Measurements from ENCODE around the gene SOAT2.
"Not testable (repeated sequence)": the region's sequence is repeated elsewhere in the genome, so short reads cannot be mapped to it uniquely, and the experiment has no call there.

SOAT2 gene

DNA sequence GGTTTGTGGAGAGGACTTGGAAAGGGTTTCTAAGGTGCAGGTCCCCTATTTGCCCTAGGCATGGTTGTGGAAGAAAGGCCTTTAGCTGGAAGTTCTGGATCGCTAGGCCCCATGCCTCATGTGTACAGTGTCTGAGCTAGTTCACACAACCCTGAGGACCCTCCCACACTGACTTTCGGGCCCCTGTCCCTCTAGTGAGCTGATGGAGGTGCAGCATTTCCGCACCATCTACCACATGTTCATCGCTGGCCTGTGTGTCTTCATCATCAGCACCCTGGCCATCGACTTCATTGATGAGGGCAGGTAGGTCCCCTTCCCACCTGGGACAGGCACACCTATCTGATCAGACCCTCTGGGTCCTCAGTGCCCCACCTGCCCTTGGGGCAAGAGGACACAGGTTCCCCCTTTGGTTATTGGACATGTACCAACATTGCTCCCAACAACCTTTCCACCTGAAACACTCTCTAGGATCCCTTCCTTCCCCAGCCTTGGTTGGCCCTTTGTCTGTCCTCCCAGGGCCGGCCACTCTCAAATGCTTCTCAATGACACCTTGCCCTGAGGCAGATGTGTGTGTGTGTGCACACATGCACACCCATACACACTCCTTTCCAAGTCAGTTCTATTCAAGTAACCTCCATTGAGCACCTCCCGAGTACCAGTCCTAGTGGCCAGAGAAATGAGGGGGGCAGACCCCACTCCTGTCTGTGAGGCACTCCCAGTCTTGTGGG lies 2.6 kb downstream of the SOAT2 start:
- no peak for DNase-seq (ENCODE audit: low spot score)

DNA sequence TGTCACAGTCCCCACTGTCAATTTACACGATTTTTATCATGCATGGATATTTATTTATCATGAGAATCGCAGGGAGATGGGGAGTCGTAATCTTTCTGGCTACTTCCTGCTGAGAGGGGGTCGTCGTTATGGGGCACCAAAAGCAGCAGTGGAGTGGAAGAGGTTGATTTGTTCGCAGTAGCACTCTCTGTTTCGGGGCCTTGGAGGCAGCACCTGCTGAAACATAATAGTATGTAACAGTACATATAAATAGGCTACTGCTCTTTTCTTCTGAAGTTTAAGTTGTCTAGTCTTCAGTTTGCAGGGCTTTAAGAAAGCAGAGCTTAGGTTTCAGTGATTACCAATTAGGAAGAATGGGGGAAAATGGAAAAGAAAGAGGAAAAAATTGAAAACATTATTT lies 3.8 kb downstream of the SOAT2 start:
- DNase-seq (ENCODE audit: low spot score) = no peak

DNA sequence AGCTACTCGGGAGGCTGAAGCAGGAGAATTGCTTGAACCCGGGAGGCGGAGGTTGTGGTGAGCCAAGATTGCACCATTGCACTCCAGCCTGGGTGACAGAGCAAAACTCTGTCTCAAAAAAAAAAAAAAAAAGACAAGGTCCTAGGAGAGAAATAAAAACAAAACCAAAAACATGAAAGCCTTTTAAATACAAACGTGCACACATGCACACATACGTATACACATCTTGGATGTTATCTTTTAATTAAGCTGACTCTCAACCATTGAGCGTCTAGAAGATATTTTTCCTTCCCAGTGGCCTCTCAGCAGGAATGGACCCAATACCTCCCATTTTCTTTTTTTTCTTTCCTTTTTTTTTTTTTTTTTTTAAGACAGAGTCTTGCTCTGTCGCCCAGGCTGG lies 9.1 kb downstream of the SOAT2 start:
- not testable (repeated sequence) for DNase-seq (ENCODE audit: low spot score)

DNA sequence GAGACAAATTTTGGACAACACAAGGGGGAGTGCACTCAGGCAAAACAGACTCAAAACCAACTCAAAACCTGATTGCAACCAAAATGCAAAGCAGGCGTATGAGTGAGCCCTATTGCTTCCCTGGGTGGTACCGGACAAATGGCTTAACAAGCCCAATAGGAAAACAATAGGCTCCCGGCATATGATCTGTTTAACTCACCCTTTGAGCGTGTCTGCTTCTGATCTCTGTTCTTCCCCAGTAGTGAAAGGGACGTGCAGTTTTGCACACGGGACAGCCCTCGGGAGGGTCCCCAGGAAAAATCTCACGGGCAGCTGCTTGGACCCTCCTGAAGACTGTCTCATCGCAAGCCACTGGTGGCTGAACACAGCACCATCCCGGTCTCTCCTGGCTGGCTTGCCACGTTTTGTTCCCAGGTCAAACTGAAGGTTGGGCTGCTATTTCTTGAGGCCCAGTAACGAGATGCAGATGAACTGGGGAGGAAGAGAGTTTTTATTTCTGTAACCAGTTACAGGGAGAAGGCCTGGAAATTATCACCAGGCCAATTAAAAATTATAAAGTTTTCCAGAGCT lies 9.9 kb downstream of the SOAT2 start:
- DNase-seq (ENCODE audit: low spot score) = no peak

DNA sequence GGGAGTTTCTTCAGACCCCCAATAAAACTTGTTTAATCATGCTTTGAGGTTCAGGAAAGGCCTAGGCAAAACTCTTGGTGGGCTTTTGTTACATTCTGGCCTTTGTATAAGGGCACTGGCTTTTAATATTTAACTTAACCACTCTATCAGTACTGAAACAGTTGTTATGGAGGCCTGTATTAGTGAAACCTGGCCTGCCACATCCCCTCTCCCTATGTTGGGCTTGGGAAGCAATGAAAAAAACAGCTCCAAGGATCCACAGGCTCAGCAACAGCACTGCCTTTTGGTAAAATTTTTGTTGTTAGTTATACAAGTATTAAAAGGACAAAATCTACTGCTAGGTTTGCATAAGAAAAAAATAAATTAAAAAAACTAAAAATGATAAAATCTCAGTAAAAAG lies 10.7 kb downstream of the SOAT2 start:
- DNase-seq (ENCODE audit: low spot score) = no peak

DNA sequence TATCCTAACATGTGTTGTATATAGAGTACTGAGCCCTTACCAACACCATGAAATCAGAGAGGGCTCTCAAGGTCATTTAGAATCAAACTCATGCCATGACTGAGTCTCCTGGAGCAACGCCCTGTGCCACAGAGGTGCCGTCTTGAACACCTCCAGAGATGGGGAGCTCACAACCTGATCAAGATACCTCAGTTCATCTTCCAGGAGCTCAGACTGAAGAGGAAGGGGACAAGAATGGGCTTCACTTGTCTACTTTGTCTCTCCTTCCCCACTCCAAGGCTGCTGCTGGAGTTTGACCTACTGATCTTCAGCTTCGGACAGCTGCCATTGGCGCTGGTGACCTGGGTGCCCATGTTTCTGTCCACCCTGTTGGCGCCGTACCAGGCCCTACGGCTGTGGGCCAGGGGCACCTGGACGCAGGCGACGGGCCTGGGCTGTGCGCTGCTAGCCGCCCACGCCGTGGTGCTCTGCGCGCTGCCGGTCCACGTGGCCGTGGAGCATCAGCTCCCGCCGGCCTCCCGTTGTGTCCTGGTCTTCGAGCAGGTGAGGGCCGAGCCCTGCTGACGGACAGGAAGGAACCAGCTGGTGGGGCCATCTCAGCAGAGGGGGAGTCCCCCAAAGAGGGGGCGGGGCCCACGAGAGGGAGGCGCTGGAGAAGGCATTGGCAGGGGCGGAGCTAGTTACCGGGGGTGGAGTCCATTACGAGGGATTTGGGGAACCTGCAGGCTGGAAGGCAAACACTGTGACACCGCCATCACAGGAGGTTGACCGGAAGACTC lies 12.0 kb downstream of the SOAT2 start:
- DNase-seq (ENCODE audit: low spot score) = no peak

DNA sequence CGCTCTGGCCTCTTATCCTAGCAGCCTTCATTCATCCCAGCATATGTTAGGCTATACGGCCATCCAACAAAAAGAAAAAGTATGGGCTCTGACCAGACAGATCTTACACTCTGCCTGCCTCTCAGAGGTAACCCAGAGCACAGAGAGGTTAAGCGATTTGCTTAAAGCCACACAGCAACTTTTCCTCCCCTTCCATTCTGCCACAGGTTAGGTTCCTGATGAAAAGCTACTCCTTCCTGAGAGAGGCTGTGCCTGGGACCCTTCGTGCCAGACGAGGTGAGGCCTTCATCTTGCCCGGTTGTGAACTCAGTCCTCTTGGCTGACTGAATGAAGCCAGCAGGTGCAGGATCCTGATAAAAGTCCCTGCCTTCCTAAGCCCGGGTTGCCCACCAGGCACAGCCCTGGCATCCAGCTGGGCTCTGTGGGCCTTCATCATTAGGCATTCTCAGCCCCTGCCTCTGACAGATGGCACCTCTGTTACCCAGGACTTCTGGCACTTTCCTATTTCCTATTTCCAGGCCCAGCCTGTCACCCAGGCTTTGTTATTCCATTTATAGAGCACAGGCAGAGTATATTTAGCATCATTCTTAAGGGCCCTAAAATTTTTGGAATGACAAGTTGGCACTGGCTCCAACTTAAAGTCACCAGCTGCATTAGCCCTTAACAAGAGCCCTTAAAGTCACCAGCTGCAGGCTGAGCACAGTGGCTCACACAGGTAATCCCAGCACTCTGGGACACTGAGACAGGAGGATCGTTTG lies 12.8 kb downstream of the SOAT2 start:
- DNase-seq (ENCODE audit: low spot score) = no peak

DNA sequence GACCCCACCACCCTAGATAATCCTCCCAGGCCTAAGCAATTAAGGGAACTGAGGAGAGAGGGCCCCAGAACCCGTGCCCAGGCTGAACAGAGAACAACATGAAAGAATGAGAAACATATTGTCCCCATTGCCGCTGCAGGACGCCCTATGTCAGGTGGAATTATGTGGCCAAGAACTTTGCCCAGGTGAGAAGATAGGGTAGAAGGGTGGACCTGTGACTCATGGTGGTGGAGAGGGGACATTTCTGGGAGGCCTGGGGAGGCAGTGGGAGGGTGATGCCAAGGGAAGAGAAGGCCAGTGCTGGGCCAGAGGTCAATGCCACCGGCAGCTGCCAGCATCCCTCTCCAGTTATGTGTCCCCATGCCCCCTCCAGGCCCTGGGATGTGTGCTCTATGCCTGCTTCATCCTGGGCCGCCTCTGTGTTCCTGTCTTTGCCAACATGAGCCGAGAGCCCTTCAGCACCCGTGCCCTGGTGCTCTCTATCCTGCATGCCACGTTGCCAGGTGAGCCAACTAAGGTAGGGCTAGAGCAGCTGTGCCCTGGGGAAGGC lies 15.5 kb downstream of the SOAT2 start:
- DNase-seq (ENCODE audit: low spot score) = no peak

DNA sequence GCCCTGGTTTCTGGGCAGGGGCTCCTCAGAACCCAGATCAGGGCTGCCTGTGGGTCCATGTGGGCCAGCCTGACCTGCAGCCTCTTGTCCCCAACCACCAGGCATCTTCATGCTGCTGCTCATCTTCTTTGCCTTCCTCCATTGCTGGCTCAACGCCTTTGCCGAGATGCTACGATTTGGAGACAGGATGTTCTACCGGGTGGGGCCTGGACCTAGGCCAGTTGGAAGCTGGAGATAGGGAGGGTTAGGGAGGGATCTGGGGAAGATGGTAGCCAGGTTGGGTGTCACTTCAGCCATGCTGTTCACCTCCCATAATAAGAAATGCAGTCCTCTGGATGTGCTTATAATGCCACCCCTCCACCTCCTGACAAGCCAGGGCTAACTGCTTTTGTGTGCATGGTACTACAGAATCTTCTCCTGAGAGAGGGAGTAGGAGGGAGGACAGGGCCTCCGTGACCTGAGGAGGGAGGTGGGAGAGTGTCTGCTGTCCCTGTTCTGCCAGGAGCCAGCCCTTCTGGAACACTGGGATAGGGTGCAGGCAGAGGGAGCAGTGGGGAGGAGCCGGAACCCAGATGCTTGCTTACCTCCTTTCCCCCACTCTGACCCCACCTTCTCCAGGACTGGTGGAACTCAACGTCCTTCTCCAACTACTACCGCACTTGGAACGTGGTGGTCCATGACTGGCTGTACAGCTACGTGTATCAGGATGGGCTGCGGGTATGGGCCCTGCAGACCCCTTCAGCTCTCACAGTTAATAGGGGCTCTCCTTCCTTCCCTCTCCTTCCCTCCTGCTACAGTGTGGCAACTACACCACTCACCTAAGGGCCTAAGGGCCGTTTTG lies 17.6 kb downstream of the SOAT2 start:
- DNase-seq (ENCODE audit: low spot score) = no peak

DNA sequence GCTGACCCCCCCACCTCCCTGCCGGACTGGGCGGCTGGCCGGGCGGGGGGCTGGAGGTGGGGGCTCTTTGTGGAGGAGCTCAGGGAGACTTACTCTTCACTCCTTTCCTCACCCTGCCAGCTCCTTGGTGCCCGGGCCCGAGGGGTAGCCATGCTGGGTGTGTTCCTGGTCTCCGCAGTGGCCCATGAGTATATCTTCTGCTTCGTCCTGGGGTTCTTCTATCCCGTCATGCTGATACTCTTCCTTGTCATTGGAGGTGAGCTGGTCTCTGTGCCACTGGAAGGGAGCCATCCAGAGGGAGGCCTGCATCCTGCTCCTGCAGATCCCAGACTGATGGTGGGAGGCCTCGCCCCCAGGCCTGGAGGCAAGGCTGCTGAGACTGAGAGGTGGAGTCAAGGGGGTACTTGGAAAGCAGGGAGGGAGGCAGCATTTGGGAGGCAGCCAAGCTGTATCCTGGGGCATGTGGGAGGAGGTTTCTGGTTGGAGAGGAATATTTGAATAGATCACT lies 19.7 kb downstream of the SOAT2 start:
- no peak for DNase-seq (ENCODE audit: low spot score)

DNA sequence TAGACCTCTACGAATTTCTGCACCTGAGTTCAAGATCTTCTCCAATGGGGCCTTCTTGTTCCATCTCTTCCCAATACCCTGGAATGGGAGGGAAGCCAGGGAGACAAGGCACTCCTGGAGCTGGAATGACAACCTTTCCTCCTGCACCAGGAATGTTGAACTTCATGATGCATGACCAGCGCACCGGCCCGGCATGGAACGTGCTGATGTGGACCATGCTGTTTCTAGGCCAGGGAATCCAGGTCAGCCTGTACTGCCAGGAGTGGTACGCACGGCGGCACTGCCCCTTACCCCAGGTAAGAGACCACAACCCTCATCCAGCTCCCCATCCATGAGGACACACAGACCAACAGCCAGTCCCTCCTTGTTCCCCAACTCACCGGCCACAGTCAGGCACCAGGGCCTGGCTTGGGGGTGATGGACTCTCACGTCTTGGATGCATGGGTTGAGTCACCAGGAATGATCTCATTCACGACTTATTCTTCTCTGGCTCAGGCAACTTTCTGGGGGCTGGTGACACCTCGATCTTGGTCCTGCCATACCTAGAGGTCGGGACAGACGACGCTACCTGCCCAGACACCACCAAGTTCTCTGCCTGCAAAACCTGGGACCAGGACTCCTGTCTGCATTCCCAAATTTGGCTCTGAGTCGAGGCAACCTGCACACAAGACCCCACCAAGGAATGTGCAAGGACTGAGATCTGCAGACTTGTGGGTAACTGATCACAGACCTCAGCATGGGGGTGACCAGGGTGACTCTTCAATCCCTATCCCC lies 20.5 kb downstream of the SOAT2 start:
- DNase-seq (ENCODE audit: low spot score) = no peak

DNA sequence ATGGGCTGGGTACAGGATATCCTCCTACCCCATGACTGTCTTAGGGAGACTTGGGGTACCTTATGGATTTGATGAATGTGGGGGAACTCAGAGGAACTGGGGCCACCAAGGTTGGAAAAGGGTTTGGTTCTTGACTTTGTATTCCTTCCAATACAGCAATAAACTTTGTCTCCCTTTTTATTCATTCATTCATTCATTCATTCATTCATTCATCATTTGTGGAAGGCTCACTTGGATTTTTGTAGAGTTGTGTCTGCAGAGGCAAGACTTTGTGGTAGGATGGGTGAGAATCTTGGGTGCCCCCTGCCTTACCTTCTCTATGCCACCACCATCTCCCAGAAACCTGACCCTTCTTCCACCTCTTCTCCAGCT lies 21.1 kb downstream of the SOAT2 start:
- no peak for DNase-seq (ENCODE audit: low spot score)

DNA sequence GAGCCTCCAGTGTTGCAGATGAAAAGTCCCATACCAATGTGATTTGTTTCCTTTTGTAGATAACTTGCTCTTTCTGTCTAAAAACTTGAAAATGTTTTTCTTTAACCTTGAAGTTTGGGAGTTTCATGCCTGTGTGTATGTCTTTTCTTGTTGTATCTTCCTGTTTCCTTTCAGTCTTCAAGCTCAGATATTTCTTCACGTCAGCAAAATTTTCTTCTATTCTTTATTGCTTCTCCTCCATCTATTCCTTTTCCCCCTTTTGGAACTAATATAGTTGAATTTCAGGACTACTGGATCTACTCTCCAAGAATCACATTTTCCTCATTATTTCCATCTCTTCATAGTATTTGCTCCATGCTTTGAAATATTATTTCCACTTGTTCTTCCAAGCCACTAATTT lies 23.9 kb downstream of the SOAT2 start:
- no peak for DNase-seq (ENCODE audit: low spot score)

DNA sequence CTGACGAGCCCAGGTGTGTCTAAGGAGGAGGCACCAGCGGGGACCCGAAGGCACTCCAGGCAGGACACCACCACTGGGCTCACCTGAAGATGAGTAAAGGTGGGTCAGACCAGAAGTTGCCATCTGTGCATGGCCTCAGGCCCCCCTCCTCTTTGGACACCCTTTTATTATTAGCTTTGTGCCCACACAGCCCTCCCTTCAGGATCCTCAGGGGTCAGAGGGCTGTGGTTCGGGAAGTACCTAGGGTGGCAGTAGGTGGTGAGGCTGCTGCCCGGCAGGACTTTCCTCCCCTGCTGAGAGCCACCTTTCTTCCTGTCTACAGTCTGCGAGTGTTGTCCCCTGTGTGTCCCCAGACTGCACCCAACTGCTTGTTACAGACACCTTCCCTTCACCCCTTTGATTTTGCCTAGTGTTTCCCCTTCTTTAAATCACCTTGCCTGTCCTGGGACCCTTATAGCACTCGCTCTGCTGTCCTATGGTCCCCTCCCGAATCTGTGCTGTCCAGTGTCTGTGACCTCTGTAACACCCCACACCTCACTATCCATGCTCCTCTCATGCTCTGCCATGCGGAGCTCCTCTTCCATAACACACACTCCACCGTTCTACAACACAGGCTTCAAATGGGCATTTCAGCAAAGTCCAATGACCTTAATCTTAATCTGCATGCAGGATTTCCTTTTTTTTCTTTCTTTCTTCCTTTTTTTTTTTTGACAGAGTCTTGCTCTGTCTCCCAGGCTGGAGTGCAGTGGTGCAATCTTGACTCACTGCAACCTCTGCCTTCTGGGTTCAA lies 25.7 kb downstream of the SOAT2 start:
- no peak for DNase-seq (ENCODE audit: low spot score)

DNA sequence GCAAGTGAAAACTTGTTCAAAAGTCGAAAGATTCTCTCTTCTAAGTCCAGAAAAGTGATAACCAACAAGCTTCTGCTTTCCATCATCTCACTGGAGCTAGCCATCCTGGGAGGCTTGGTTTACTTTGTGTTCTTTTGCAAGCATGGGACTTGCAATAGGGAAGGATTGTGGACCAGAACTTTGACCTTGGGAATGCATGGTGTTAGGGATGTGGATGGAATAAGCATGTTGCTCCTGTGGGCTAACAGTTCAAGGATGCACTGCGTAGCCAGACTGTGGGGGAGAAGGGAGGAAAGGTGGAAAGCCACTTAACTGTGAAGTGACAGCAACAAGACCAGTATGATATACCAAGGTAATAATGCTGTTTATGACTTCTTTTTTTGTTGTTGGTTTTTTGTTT lies 28.6 kb downstream of the SOAT2 start:
- DNase-seq (ENCODE audit: low spot score) = no peak

DNA sequence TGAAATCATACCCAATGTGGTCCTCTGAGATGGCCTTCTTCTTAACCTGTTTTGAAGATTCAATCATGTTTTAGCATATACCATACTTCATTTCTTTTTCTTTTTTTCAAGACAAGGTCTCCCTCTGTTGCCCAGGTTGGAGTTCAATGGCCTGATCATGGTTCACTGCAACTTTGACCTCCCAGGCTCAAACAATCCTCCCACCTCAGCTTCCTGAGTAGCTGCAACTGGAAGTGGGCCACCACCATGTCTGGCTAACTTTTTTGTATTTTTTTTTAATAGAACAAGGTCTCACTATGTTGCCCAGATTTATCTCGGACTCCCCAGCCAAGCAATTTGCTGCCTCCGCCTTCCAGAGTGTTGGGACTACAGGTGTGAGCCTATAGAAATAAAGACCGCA lies 30.4 kb downstream of the SOAT2 start:
- DNase-seq (ENCODE audit: low spot score) = no peak

DNA sequence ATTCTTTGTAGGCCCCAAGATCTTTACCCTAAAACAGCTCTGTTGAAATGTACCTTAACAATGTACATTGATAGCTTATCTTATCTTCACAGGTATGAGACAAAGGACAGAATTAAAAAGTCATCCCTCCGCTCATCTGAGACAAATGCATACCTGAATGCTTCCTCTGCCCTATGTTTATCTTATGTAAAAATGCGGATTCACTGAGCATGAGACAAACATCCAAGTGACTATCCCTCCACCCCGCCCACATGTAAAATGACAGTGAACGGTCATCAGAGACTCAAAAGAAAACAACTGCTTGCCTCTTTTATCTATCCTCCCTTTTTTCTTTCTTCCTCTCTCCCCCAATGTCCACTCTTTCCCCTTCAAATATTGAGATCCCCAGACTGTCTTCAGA lies 40.1 kb downstream of the SOAT2 start:
- DNase-seq (ENCODE audit: low spot score) = no peak

DNA sequence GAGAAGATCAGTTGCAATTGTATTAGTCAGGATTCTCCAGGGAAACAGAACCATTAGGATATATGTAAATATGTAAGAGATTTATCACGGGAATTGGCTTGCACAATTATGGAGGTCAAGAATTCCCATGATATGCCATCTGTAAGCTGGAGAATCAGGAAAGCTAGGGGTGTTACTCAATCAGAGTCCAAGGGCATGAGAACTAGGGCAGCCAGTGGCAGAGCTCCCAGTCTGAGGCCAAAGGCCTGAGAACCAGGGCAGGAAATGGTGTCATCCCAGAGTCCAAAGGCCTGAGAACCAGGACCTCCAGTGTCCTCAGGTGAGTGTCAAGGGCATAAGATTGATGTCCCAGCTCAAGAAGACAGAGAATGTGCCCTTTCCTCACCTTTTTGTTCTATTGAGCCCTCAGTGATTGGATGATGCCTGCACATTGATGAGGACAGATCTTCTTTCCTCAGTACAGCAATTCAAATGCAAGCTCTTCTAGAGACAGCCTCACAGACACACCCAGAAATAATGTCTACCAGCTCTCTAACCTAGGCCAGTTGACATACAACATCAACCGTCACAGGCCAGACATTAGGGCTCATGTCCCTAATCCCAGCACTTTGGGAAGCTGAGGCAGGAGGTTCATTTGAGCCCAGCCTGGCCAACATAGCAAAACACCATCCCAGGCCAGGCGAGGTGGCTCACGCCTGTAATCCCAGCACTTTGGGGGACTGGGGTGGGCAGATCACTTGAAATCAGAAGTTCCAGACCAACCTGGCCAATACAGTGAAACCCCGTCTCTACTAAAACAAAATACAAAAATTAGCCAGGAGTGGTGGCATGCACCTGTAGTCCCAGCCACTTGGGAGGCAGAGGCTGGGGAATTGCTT lies 42.3 kb downstream of the SOAT2 start:
- DNase-seq (ENCODE audit: low spot score) = no peak

DNA sequence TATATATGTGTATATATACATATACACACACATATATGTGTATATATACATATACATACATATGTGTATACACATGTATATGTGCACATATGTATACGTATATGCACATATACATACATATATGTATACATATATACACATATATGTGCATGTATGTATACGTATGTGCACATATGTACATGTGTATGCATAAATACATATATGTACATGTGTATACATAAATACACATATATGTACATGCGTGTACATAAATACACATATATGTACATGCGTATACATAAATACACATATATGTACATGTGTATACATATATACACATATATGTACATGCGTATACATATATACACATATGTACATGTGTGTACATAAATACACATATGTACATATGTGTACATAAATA lies 43.9 kb downstream of the SOAT2 start:
- DNase-seq (ENCODE audit: low spot score) = no peak

Data from pons (tissue), 1 donor.